ENCODE measurements around the gene GPR152.

Gene GPR152

DNA sequence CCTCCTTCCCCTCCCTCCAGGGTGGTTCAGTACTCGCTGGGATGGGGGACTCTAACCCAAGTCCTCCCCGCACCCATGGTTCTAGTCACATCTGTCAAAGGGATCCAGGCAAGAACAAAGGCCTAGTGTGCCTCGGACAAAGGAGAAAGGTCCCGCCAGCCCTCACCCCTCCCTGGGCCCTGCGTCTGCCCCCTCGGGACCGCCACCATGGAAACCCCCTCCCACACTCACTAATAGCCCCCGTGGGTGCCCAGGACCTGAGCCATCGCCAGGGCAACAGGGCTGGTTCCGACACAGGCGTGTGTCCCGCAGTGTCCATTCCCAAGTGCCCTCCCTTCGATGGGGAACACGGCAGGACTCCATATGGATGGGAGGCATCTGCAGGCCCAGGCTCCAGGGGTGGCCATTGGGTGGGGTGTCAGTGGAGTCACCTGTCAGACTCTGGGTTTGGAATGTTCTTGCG is 42.1 kb downstream of the GPR152 start:
- TF ChIP-seq, protein P1, sequence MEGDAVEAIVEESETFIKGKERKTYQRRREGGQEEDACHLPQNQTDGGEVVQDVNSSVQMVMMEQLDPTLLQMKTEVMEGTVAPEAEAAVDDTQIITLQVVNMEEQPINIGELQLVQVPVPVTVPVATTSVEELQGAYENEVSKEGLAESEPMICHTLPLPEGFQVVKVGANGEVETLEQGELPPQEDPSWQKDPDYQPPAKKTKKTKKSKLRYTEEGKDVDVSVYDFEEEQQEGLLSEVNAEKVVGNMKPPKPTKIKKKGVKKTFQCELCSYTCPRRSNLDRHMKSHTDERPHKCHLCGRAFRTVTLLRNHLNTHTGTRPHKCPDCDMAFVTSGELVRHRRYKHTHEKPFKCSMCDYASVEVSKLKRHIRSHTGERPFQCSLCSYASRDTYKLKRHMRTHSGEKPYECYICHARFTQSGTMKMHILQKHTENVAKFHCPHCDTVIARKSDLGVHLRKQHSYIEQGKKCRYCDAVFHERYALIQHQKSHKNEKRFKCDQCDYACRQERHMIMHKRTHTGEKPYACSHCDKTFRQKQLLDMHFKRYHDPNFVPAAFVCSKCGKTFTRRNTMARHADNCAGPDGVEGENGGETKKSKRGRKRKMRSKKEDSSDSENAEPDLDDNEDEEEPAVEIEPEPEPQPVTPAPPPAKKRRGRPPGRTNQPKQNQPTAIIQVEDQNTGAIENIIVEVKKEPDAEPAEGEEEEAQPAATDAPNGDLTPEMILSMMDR (IDR thresholded peaks at IDR 0.05; ENCODE audit: low read depth, low read length) = no peak
- H3K4me3 ChIP-seq (ENCODE audit: low read depth, low read length) = no peak overlapping the region

DNA sequence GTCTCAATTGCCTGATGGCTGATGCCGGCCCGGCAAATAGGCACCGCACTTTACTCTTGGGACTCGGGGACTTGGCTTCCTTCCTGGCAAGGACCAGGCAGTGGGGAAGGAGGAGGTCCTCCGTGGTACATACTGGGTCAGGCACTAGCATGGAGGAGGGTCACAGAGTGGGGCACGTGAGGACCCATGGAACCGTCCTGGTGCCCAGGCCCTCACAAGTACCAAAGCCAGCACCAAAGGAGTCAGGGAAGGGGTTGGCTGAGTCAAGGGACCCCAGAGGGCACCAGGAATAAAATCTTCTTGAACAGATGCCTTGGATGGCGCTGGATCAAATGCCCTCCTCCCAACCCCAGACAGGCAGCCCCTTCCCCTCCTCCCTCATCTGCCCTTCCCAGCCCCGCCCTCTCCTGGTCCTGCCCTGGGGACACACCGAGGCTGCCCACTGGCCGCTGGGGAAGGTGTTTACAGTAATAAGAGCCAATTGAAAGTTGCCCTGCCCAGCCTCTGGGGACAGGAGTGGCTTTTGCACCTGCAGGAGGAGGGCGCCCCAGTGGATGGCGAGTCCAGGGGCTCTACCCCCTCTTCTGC is 42.7 kb downstream of the GPR152 start:
- TF ChIP-seq, protein P1 (IDR thresholded peaks at IDR 0.05; ENCODE audit: low read depth, low read length) = no peak
- no peak overlapping the region for H3K4me3 ChIP-seq (ENCODE audit: low read depth, low read length)

DNA sequence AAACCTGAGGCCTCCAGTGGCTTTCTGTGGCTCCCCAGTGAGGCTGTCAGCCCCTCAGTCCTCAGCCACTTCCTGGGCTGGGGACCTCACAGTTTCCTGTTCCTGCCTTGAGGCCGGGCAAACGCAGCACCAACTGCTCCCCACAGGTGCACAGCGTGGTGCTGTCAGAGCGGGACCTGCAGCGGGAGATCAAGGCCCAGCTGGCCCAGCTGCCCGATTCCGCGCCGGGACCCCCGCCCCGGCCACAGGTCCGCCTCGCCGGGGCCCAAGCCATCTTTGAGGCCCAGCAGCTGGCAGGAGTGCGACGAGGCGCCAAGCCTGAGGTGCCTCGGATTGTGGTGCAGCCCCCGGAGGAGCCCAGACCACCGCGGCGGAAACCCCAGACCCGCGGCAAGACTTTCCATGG is 43.3 kb downstream of the GPR152 start:
- TF ChIP-seq, protein P1 (IDR thresholded peaks at IDR 0.05; ENCODE audit: low read depth, low read length) = no peak
- no peak overlapping the region for H3K4me3 ChIP-seq (ENCODE audit: low read depth, low read length)

DNA sequence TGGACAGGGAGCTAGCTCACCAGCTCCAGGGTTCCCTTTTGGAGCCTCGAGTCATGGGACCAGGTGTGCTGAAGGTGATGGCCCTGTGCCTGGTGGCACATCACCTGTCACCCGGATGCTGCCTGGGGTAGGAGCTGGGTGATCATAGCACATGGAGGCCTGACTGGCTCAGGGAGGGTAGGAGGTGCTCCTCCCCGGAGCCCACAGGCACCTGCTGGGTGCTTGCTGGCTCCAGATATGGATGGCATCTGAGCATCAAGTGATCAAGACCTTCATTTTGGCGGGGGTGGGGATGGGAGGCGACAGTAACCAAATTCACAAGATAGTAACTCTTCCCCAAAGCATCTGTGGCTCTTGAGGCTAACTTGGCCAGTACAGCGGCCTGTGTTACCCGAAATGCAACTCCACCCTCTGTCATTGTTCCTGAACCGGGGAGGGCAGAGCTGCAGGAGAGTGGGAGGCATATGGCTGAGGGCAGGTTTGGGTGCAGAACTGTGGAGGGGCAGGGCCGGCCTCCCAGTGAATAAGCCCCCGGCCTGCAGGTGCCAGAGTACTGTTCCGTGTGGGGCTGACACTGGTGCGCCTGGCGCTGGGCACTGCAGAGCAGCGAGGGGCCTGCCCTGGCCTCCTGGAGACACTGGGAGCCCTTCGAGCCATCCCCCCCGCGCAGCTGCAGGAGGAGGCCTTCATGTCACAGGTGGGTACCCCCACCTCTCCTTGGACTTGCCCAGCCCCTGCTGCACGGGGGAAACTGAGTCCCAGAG is 43.9 kb downstream of the GPR152 start:
- no peak overlapping the region for H3K4me3 ChIP-seq (ENCODE audit: low read depth, low read length)
- TF ChIP-seq, protein P1 (IDR thresholded peaks at IDR 0.05; ENCODE audit: low read depth, low read length) = no peak

DNA sequence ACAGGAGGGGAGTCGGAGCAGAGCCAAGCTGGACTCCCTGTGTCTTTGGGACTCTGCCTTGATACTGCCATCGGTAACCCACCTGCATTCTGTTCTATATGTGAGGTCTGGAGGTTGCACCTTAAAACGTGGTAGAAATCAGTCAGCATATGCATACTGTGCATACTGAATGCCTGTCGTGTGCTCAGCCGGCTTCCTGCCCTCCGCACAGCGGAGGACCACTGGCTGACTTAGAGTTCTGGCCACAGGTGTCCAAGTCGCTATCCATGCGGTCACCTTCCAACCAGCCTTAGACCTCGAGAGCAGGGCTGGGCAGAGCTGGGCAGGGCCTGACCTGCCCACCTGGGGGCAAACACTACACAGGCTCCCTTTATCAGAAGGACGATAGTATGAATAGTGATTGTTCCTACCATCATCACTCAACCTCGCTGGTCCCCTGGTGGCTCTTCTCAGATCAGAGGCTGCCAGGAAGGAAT is 44.8 kb downstream of the GPR152 start:
- TF ChIP-seq, protein P1 (IDR thresholded peaks at IDR 0.05; ENCODE audit: low read depth, low read length) = no peak
- H3K4me3 ChIP-seq (ENCODE audit: low read depth, low read length) = no peak overlapping the region

DNA sequence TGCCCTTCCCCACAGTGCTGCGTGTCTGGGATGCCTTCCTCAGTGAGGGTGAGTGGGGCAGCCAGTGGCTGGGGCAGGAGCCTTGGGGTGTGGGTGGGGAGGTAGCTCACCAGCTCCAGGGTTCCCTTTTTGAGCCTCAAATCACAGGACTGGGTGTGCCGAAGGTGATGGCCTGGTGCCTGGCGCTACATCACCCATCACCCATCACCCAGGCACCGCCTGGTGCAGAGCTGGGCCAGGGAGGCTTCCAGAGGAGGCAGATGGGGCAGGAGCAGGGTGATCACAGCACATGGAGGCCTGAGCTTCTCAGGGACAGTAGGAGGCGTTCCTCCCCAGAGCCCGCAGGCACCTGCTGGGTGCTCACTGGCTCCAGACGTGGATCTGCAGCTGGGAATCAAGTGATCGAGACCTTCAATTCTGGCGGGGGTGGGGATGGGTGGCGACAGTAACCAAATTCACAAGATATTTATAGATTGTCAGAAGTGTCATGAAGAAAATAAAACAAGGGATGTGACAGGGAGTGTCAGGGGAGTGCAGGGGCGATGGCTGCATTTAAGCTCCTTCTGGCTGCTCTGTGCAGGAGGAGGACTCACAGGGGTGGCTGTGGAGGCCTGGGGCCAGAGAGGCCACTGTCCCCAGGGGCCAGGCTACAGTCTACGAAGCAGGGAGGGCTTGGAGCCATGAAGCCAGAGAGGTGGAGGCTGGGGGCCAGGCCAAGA is 45.4 kb downstream of the GPR152 start:
- TF ChIP-seq, protein P1 (IDR thresholded peaks at IDR 0.05; ENCODE audit: low read depth, low read length) = no peak
- H3K4me3 ChIP-seq (ENCODE audit: low read depth, low read length) = no peak overlapping the region
